ENCODE measurements around the gene AFM. TPM values are rescaled to one million over a fixed set of nuclear protein-coding genes. Genes with fewer than 3 reads are reported as not detected.

AFM gene
- total and polyA plus RNA-seq, 2 of the 13 experiments (the other 11 are each of a cell fraction or from before 2014, with no cell fraction given) = 0.13 to 1.8 TPM

DNA sequence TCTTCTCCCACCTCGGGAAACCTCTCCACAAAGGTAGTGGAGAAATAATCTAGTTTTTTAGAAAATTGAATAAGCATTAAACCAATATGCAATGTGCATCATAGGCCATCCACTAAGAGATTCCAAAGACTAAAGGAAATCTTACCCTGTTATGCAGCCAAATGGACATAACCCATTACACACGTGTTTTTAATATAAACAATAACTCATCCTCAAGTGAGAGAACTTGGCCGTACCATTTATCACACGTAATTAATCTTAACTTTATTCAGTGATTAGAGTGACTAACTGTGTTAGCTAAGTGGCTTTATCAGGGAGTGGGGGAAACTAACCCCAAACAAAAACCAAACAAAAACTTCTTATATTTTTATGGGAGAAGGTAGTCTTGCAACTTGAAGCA lies 57.8 kb downstream of the AFM start:
- H3K36me3 ChIP-seq (replicated peaks in 1 of 2; ENCODE audit: control insufficient read depth in 1 of 2, insufficient read depth in 2 of 2, low read length in 2 of 2) = no peaks in the 10 kb centered on the region
- H3K9ac ChIP-seq (ENCODE audit: insufficient read depth, low read depth, low read length) = no peak overlapping the region
- ATAC-seq (no peak), FAIRE-seq (no peak), DNase-seq (ENCODE audit: low spot score) (no peak)
- H3K4me3 ChIP-seq (replicated peaks in 1 of 3; ENCODE audit: insufficient read depth in 1 of 3, low read depth in 2 of 3, low read length in 3 of 3) = no peak overlapping the region
- no peak overlapping the region for H3K4me2 ChIP-seq (ENCODE audit: low read depth, low read length)
- in situ Hi-C loops (cut with HindIII; ENCODE audit: extremely low pct_ligation_motif_present, low pct_unique_long_range_greater_than_20kb) (no loop called here), intact Hi-C loops (cut with micrococcal nuclease; ENCODE audit: unreplicated experiment) (loop anchor here (10.0 kb wide), 1 partner anchor 55 kb away; the partner anchor contains the start of gene AFM)
- WGBS (ENCODE audit: low lambda C conversion rate) = 41% methylated on average over 4 of the region's 4 CpGs
- TF ChIP-seq ELF4 (CRISPR knock-in tag; IDR thresholded peaks at IDR 0.05; ENCODE audit: borderline replicate concordance) = no peak
- TF ChIP-seq RELA (CRISPR knock-in tag; IDR thresholded peaks at IDR 0.05) = no peak
- no peak for TF ChIP-seq MED13 (CRISPR knock-in tag; IDR thresholded peaks at IDR 0.05)
- no peak for TF ChIP-seq GLI4 (CRISPR knock-in tag; IDR thresholded peaks at IDR 0.05; ENCODE audit: borderline replicate concordance)
- TF ChIP-seq ZFY (CRISPR knock-in tag; IDR thresholded peaks at IDR 0.05) = no peak
- no peak for TF ChIP-seq CHD4 (IDR thresholded peaks at IDR 0.05; ENCODE audit: borderline replicate concordance, low read length)
- TF ChIP-seq YEATS2 (CRISPR knock-in tag; IDR thresholded peaks at IDR 0.05; ENCODE audit: borderline replicate concordance) = no peak
- no peak for TF ChIP-seq ARID4A (CRISPR knock-in tag; IDR thresholded peaks at IDR 0.05; ENCODE audit: borderline replicate concordance)
- TF ChIP-seq, protein P1, sequence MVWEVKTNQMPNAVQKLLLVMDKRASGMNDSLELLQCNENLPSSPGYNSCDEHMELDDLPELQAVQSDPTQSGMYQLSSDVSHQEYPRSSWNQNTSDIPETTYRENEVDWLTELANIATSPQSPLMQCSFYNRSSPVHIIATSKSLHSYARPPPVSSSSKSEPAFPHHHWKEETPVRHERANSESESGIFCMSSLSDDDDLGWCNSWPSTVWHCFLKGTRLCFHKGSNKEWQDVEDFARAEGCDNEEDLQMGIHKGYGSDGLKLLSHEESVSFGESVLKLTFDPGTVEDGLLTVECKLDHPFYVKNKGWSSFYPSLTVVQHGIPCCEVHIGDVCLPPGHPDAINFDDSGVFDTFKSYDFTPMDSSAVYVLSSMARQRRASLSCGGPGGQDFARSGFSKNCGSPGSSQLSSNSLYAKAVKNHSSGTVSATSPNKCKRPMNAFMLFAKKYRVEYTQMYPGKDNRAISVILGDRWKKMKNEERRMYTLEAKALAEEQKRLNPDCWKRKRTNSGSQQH (CRISPR knock-in tag; IDR thresholded peaks at IDR 0.05; ENCODE audit: low read depth) = no peak
- no peak for TF ChIP-seq TARDBP (CRISPR knock-in tag; IDR thresholded peaks at IDR 0.05)
- TF ChIP-seq ZNF660 (CRISPR knock-in tag; IDR thresholded peaks at IDR 0.05; ENCODE audit: borderline replicate concordance, low read depth) = no peak
- no peak for TF ChIP-seq ZSCAN30 (CRISPR knock-in tag; IDR thresholded peaks at IDR 0.05)
- TF ChIP-seq, protein P2, sequence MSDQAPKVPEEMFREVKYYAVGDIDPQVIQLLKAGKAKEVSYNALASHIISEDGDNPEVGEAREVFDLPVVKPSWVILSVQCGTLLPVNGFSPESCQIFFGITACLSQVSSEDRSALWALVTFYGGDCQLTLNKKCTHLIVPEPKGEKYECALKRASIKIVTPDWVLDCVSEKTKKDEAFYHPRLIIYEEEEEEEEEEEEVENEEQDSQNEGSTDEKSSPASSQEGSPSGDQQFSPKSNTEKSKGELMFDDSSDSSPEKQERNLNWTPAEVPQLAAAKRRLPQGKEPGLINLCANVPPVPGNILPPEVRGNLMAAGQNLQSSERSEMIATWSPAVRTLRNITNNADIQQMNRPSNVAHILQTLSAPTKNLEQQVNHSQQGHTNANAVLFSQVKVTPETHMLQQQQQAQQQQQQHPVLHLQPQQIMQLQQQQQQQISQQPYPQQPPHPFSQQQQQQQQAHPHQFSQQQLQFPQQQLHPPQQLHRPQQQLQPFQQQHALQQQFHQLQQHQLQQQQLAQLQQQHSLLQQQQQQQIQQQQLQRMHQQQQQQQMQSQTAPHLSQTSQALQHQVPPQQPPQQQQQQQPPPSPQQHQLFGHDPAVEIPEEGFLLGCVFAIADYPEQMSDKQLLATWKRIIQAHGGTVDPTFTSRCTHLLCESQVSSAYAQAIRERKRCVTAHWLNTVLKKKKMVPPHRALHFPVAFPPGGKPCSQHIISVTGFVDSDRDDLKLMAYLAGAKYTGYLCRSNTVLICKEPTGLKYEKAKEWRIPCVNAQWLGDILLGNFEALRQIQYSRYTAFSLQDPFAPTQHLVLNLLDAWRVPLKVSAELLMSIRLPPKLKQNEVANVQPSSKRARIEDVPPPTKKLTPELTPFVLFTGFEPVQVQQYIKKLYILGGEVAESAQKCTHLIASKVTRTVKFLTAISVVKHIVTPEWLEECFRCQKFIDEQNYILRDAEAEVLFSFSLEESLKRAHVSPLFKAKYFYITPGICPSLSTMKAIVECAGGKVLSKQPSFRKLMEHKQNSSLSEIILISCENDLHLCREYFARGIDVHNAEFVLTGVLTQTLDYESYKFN (CRISPR knock-in tag; conservative IDR thresholded peaks at IDR 0.05) = no peak
- no peak for TF ChIP-seq REPIN1 (CRISPR knock-in tag; IDR thresholded peaks at IDR 0.05; ENCODE audit: borderline replicate concordance, low read depth)
- H2AFZ ChIP-seq (ENCODE audit: low read length) = no peak overlapping the region
- no peak overlapping the region for H3K27ac ChIP-seq (ENCODE audit: extremely low read length, insufficient read depth, low read length)
- H3K9me3 ChIP-seq (ENCODE audit: low read length) = no peaks in the 10 kb centered on the region
- H3K79me2 ChIP-seq (ENCODE audit: insufficient read depth, low read length) = no peaks in the 10 kb centered on the region
- ChIA-PET POLR2A (no interaction called here), CTCF (ENCODE audit: low intra/inter-chr PET ratio, low total read pairs) (no interaction called here)
- no TSS peak for BruUV-seq (replicated peaks)
- peaks cover 28% of the 10 kb centered on the region for H3K4me1 ChIP-seq (ENCODE audit: insufficient read depth, low read length)
- no peaks in the 10 kb centered on the region for H4K20me1 ChIP-seq (ENCODE audit: insufficient read depth, low read length)
- no peaks in the 10 kb centered on the region for H3K27me3 ChIP-seq (ENCODE audit: control insufficient read depth in 1 of 2, insufficient read depth in 2 of 2, low read length in 2 of 2)
